Osteoblast (primary cell): ENCODE results near the gene IGF2R. TPM values are rescaled to one million over a fixed set of nuclear protein-coding genes. Genes with fewer than 3 reads are reported as not detected.
A peak's percentile ranks its signal among the peaks of the same experiment; 100 is the strongest.

ENCODE experiments used
- DNase-seq: peaks from one replicate; pipeline ENCODE4 v3.0.0; 2011; ENCODE audit warnings: low spot score, mixed read lengths; ENCODE audit not compliant: insufficient read length; ENCODE audit errors: missing footprints
- H2AFZ ChIP-seq: 2 replicates; pipeline ENCODE4 v1.6.0; 2011; ENCODE audit warnings: mild to moderate bottlenecking, low read length
- H3K27ac ChIP-seq: 2 replicates; pipeline ENCODE4 v1.5.1; 2011; ENCODE audit warnings: mild to moderate bottlenecking, low read depth, low read length, moderate library complexity
- H3K27me3 ChIP-seq: 2 replicates; pipeline ENCODE4 v1.6.0; 2012; ENCODE audit warnings: mild to moderate bottlenecking, control low read depth, inconsistent platforms, low read length, moderate library complexity; ENCODE audit not compliant: insufficient read depth
- H3K36me3 ChIP-seq: 2 replicates; pipeline ENCODE4 v1.5.1; 2011; ENCODE audit warnings: mild to moderate bottlenecking, low read length, control low read depth, moderate library complexity; ENCODE audit not compliant: insufficient read depth
- H3K4me1 ChIP-seq: 2 replicates; pipeline ENCODE4 v1.5.1; 2011; ENCODE audit warnings: mild to moderate bottlenecking, low read length, control low read depth, moderate library complexity; ENCODE audit not compliant: insufficient read depth
- H3K4me2 ChIP-seq: 2 replicates; pipeline ENCODE4 v1.6.0; 2011; ENCODE audit warnings: mild to moderate bottlenecking, low read length; ENCODE audit not compliant: insufficient read depth
- H3K4me3 ChIP-seq: fragments of 200-600 bp; sonication (generic); 3 replicates; pipeline ENCODE4 v1.5.1; 2012; ENCODE audit warnings: mild to moderate bottlenecking, low read length, inconsistent platforms; ENCODE audit not compliant: insufficient read depth
- H3K79me2 ChIP-seq: 2 replicates; pipeline ENCODE4 v1.6.0; 2012; ENCODE audit warnings: mild to moderate bottlenecking, low read length, control low read depth, inconsistent platforms; ENCODE audit not compliant: insufficient read depth
- H3K9me3 ChIP-seq: 2 replicates; pipeline ENCODE4 v1.5.1; 2011; ENCODE audit warnings: low read depth, low read length, control low read depth
- H4K20me1 ChIP-seq: 2 replicates; pipeline ENCODE4 v1.6.0; 2012; ENCODE audit warnings: mild to moderate bottlenecking, low read length, control low read depth; ENCODE audit not compliant: insufficient read depth
- CTCF ChIP-seq: IDR thresholded peaks from 2 replicates; pipeline ENCODE4 v1.5.1; 2011; ENCODE audit warnings: mild to moderate bottlenecking, low read depth, low read length, moderate library complexity; ENCODE audit errors: extremely low read depth
- total RNA-seq: library from RNA; depleted of rRNA; stranded (reverse); fragments of >200 nt; gene quantifications from 2 replicates; pipeline ENCODE4 v1.2.3, GENCODE V29; 2012

The IGF2R gene
- total RNA-seq, 1 donor = 174 TPM

GRCh38 chr6:160093061-160093460 is 124.2 kb downstream of the IGF2R start:
- Histone ChIP-seq H3K9me3 (no peaks in the 10 kb centered on the region), H3K27ac (no peak overlapping the region), H3K79me2 (peaks cover 2% of the 10 kb centered on the region), H3K4me2 (no peak overlapping the region), H3K36me3 (peaks cover 58% of the 10 kb centered on the region), H2AFZ (no peak overlapping the region), H4K20me1 (peaks cover 5% of the 10 kb centered on the region), H3K4me1 (peaks cover 7% of the 10 kb centered on the region), H3K4me3 (no peak overlapping the region), H3K27me3 (no peaks in the 10 kb centered on the region)
- DNase-seq = no peak
- no peak for TF ChIP-seq CTCF

GRCh38 chr6:160093946-160094345 is 125.1 kb downstream of the IGF2R start:
- no peaks in the 10 kb centered on the region for H3K27me3 ChIP-seq
- no peak for DNase-seq
- no peak overlapping the region for H3K4me2 ChIP-seq
- no peak for TF ChIP-seq CTCF
- no peaks in the 10 kb centered on the region for H3K9me3 ChIP-seq
- H2AFZ ChIP-seq = no peak overlapping the region
- peaks cover 2% of the 10 kb centered on the region for H3K79me2 ChIP-seq
- no peak overlapping the region for H3K4me3 ChIP-seq
- H3K4me1 ChIP-seq = peaks cover 4% of the 10 kb centered on the region
- peaks cover 59% of the 10 kb centered on the region for H3K36me3 ChIP-seq
- peaks cover 5% of the 10 kb centered on the region for H4K20me1 ChIP-seq
- no peak overlapping the region for H3K27ac ChIP-seq

- no peaks in the 10 kb centered on the region for H3K27me3 ChIP-seq
- DNase-seq = no peak
- H3K27ac ChIP-seq = no peak overlapping the region
- no peak overlapping the region for H3K4me2 ChIP-seq
- no peak overlapping the region for H2AFZ ChIP-seq
- peaks cover 46% of the 10 kb centered on the region for H3K36me3 ChIP-seq
- TF ChIP-seq CTCF = no peak
- H3K9me3 ChIP-seq = no peaks in the 10 kb centered on the region
- H3K79me2 ChIP-seq = peaks cover 2% of the 10 kb centered on the region
- no peaks in the 10 kb centered on the region for H3K4me1 ChIP-seq
- peaks cover 5% of the 10 kb centered on the region for H4K20me1 ChIP-seq
- H3K4me3 ChIP-seq = no peak overlapping the region
Measured at GRCh38 chr6:160095146-160095845, 126.4 kb downstream of the IGF2R start.

- peak; percentile 77 for DNase-seq
- H3K36me3 ChIP-seq = peaks cover 35% of the 10 kb centered on the region
Measured at GRCh38 chr6:160101277-160102205, 132.7 kb downstream of the IGF2R start.

More at GRCh38 chr6:160101277-160102205, 132.7 kb downstream of the IGF2R start:
- no peak overlapping the region for H2AFZ ChIP-seq
- no peak overlapping the region for H3K4me2 ChIP-seq
- peaks cover 7% of the 10 kb centered on the region for H3K79me2 ChIP-seq
- no peaks in the 10 kb centered on the region for H3K9me3 ChIP-seq
- no peak for TF ChIP-seq CTCF
- peaks cover 8% of the 10 kb centered on the region for H4K20me1 ChIP-seq
- no peak overlapping the region for H3K27ac ChIP-seq
- H3K4me3 ChIP-seq = no peak overlapping the region
- no peaks in the 10 kb centered on the region for H3K27me3 ChIP-seq
- H3K4me1 ChIP-seq = peaks cover 6% of the 10 kb centered on the region
